ENCODE measurements around the gene PFN1. TPM values are rescaled to one million over a fixed set of nuclear protein-coding genes. Genes with fewer than 3 reads are reported as not detected.

The PFN1 gene
- total and polyA plus RNA-seq, 9 of the 15 experiments (the other 6 are each of a cell fraction or from before 2014, with no cell fraction given): 60.5 to 1,479 (median 456) TPM

- TF ChIP-seq ZNF124 (CRISPR knock-in tag; IDR thresholded peaks at IDR 0.05): no peak
- no peak for TF ChIP-seq RBM22 (IDR thresholded peaks at IDR 0.05; ENCODE audit: low read depth, low read length, poor library complexity, severe bottlenecking)
- no peak for TF ChIP-seq U2AF2 (optimal IDR thresholded peaks at IDR 0.05; ENCODE audit: low read depth, low read length)
- peak; percentile 62 for TF ChIP-seq L3MBTL2 (IDR thresholded peaks at IDR 0.05)
- TF ChIP-seq, protein P1, sequence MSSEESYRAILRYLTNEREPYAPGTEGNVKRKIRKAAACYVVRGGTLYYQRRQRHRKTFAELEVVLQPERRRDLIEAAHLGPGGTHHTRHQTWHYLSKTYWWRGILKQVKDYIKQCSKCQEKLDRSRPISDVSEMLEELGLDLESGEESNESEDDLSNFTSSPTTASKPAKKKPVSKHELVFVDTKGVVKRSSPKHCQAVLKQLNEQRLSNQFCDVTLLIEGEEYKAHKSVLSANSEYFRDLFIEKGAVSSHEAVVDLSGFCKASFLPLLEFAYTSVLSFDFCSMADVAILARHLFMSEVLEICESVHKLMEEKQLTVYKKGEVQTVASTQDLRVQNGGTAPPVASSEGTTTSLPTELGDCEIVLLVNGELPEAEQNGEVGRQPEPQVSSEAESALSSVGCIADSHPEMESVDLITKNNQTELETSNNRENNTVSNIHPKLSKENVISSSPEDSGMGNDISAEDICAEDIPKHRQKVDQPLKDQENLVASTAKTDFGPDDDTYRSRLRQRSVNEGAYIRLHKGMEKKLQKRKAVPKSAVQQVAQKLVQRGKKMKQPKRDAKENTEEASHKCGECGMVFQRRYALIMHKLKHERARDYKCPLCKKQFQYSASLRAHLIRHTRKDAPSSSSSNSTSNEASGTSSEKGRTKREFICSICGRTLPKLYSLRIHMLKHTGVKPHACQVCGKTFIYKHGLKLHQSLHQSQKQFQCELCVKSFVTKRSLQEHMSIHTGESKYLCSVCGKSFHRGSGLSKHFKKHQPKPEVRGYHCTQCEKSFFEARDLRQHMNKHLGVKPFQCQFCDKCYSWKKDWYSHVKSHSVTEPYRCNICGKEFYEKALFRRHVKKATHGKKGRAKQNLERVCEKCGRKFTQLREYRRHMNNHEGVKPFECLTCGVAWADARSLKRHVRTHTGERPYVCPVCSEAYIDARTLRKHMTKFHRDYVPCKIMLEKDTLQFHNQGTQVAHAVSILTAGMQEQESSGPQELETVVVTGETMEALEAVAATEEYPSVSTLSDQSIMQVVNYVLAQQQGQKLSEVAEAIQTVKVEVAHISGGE (CRISPR knock-in tag; IDR thresholded peaks at IDR 0.05): peak in 1 of 3 experiments; percentile 63; a peak in 1 of 6 replicates
- peak; percentile 57 for TF ChIP-seq SP2 (IDR thresholded peaks at IDR 0.05; ENCODE audit: extremely low read depth, low read depth, low read length, poor library complexity, severe bottlenecking)
- peak; percentile 82 for TF ChIP-seq RBFOX2 (IDR thresholded peaks at IDR 0.05; ENCODE audit: low read depth, low read length)
- TF ChIP-seq FOS (IDR thresholded peaks at IDR 0.05; ENCODE audit: extremely low read depth, insufficient read length): no peak
- TF ChIP-seq ZBTB40 (IDR thresholded peaks at IDR 0.05): peak; percentile 74; the same call in 1 of the 2 replicates
- TF ChIP-seq ZBTB40 (CRISPR knock-in tag; IDR thresholded peaks at IDR 0.05): no peak
- TF ChIP-seq CCNT2 (IDR thresholded peaks at IDR 0.05; ENCODE audit: borderline replicate concordance, extremely low read depth, insufficient read length, low read depth, low read length): peak; percentile 79
- TF ChIP-seq ZBTB12 (CRISPR knock-in tag; IDR thresholded peaks at IDR 0.05): peak; percentile 70
Measured at GRCh38 chr17:4986951-4987766, 38.8 kb upstream of the PFN1 start, which contains the start of gene CAMTA2 (continued).
